ENCODE data around the gene NFIC. TPM values are rescaled to one million over a fixed set of nuclear protein-coding genes. Genes with fewer than 3 reads are reported as not detected.
A peak's percentile ranks its signal among the peaks of the same experiment; 100 is the strongest.

Gene NFIC
- total and polyA plus RNA-seq, 4 donors = 40.4 to 208 (median 49.8) TPM

GRCh38 chr19:3504735-3505134, 138.4 kb downstream of the NFIC start:
- H3K36me3 ChIP-seq (ENCODE audit: control insufficient read depth in 4 of 4, insufficient read depth in 4 of 4, low read length in 4 of 4) = peaks cover 0 to 8% (median 5%) of the 10 kb centered on the region in 4 donors
- peaks cover 1 to 26% (median 7%) of the 10 kb centered on the region in 5 donors for H3K4me1 ChIP-seq (ENCODE audit: control insufficient read depth in 5 of 5, insufficient read depth in 5 of 5, low read length in 5 of 5)
- no peaks in the 10 kb centered on the region for H3K9me3 ChIP-seq (ENCODE audit: control insufficient read depth in 4 of 4, insufficient read depth in 3 of 4, low read length in 3 of 4)
- H3K4me3 ChIP-seq = no peak overlapping the region
- 72 to 81% methylated on average over 5 of the region's 5 CpGs for WGBS, 2 donors
- peak in 1 of 3 donors; percentile 25 for DNase-seq
- H3K9ac ChIP-seq (ENCODE audit: insufficient read depth in 1 of 2, low read length in 2 of 2) = no peak overlapping the region
- H3K27ac ChIP-seq (ENCODE audit: low read depth in 1 of 2, low read length in 1 of 2) = peak overlapping the region in 1 of 2 donors; percentile 16
- ATAC-seq (ENCODE audit: insufficient read depth, low FRiP score) = no peak
- no peaks in the 10 kb centered on the region for H3K27me3 ChIP-seq (ENCODE audit: control insufficient read depth in 3 of 3, insufficient read depth in 3 of 3, low read length in 2 of 3)
- TF ChIP-seq CTCF (IDR thresholded peaks at IDR 0.05; ENCODE audit: control extremely low read depth, extremely low read depth) = no peak

- ATAC-seq (ENCODE audit: insufficient read depth, low FRiP score) = peak; percentile 96
- no peaks in the 10 kb centered on the region for H3K9me3 ChIP-seq (ENCODE audit: control insufficient read depth in 4 of 4, insufficient read depth in 3 of 4, low read length in 3 of 4)
- 1% methylated on average over 57 to 79 of the region's 79 CpGs for WGBS, 2 donors
- TF ChIP-seq CTCF (IDR thresholded peaks at IDR 0.05; ENCODE audit: control extremely low read depth, extremely low read depth) = no peak
- peak within 1 kb of the TSS; percentile 83 for H3K4me3 ChIP-seq
- H3K27me3 ChIP-seq (ENCODE audit: control insufficient read depth in 3 of 3, insufficient read depth in 3 of 3, low read length in 2 of 3) = no peaks in the 10 kb centered on the region
- peak within 1 kb of the TSS; percentile 73 to 93 for H3K27ac ChIP-seq (ENCODE audit: low read depth in 1 of 2, low read length in 1 of 2)
- H3K9ac ChIP-seq (ENCODE audit: insufficient read depth in 1 of 2, low read length in 2 of 2) = peak within 1 kb of the TSS; percentile 63 to 97
- peaks cover 0 to 15% (median 7%) of the 10 kb centered on the region in 4 donors for H3K36me3 ChIP-seq (ENCODE audit: control insufficient read depth in 4 of 4, insufficient read depth in 4 of 4, low read length in 4 of 4)
- peaks cover 0 to 21% (median 7%) of the 10 kb centered on the region in 5 donors for H3K4me1 ChIP-seq (ENCODE audit: control insufficient read depth in 5 of 5, insufficient read depth in 5 of 5, low read length in 5 of 5)
- DNase-seq = peak; percentile 99 to 100 (median 99)
These were observed 139.4 kb downstream of the NFIC start, which contains the start of gene FZR1 for GRCh38 chr19:3505598-3506383. FZR1 (plus strand) TSS chr19:3506311; CDS start chr19:3522990, 16,679 bp downstream.

- Histone ChIP-seq H3K27ac (ENCODE audit: low read depth in 1 of 2, low read length in 1 of 2) (peak overlapping the region; percentile 73 to 80), H3K9ac (ENCODE audit: insufficient read depth in 1 of 2, low read length in 2 of 2) (peak overlapping the region; percentile 42 to 63), H3K9me3 (ENCODE audit: control insufficient read depth in 4 of 4, insufficient read depth in 3 of 4, low read length in 3 of 4) (no peaks in the 10 kb centered on the region), H3K4me1 (ENCODE audit: control insufficient read depth in 5 of 5, insufficient read depth in 5 of 5, low read length in 5 of 5) (peaks cover 0 to 18% (median 5%) of the 10 kb centered on the region in 5 donors), H3K27me3 (ENCODE audit: control insufficient read depth in 3 of 3, insufficient read depth in 3 of 3, low read length in 2 of 3) (no peaks in the 10 kb centered on the region), H3K36me3 (ENCODE audit: control insufficient read depth in 4 of 4, insufficient read depth in 4 of 4, low read length in 4 of 4) (peaks cover 0 to 15% (median 9%) of the 10 kb centered on the region in 4 donors), H3K4me3 (peak overlapping the region; percentile 83)
- TF ChIP-seq CTCF (IDR thresholded peaks at IDR 0.05; ENCODE audit: control extremely low read depth, extremely low read depth) = no peak
- DNase-seq = peak; percentile 32 to 40 (median 37)
- WGBS, 2 donors = 1% methylated on average over 51 to 69 of the region's 69 CpGs
- ATAC-seq (ENCODE audit: insufficient read depth, low FRiP score) = no peak
These were observed 140.3 kb downstream of the NFIC start for GRCh38 chr19:3506384-3507340.
